Thyroid gland (tissue), 4 donors: ENCODE results near the gene CDH6. TPM values are rescaled to one million over a fixed set of nuclear protein-coding genes. Genes with fewer than 3 reads are reported as not detected.
A peak's percentile ranks its signal among the peaks of the same experiment; 100 is the strongest.

ENCODE experiments used
- DNase-seq, 2 donors: peaks; one replicate each; pipeline ENCODE4 v3.0.0-alpha.2; 2019
- H3K27ac ChIP-seq, 3 donors: fragments of 200-600 bp; sonication (generic); 1 replicate in 2 of 3; 2 replicates in 1 of 3; pipeline ENCODE4 v1.5.1; 2016 to 2019; ENCODE audit warnings: mild to moderate bottlenecking in 1 of 3, moderate library complexity in 1 of 3
- H3K27me3 ChIP-seq: fragments of 200-600 bp; sonication (generic); one replicate; pipeline ENCODE4 v1.5.1; 2019
- H3K36me3 ChIP-seq, 2 donors: fragments of 200-600 bp; sonication (generic); one replicate each; pipeline ENCODE4 v1.5.1; 2016 to 2019
- H3K4me1 ChIP-seq, 2 donors: fragments of 200-600 bp; sonication (generic); one replicate each; pipeline ENCODE4 v1.5.1; 2017 to 2019
- H3K4me3 ChIP-seq, 3 donors: fragments of 200-600 bp; sonication (generic); replicated peaks in 1 of 3; 1 replicate in 2 of 3; 2 replicates in 1 of 3; pipeline ENCODE4 v1.5.1; 2016; ENCODE audit warnings: mild to moderate bottlenecking in 1 of 3
- H3K9me3 ChIP-seq: fragments of 200-600 bp; sonication (generic); one replicate; pipeline ENCODE4 v1.5.1; 2017
- CTCF ChIP-seq, 6 experiments: fragments of 200-600 bp in 3 of 6; fragments of 450-650 bp in 3 of 6; sonication (generic) in 3 of 6; IDR thresholded peaks; one replicate each; pipeline ENCODE4 v1.5.1; 2016 to 2019; ENCODE audit warnings: antibody characterized with exemption in 6 of 6, mild to moderate bottlenecking in 2 of 6, inconsistent platforms in 1 of 6, moderate library complexity in 1 of 6
- POLR2A ChIP-seq, 2 donors: fragments of 450-650 bp; IDR thresholded peaks; one replicate each; pipeline ENCODE4 v1.6.1; 2017; ENCODE audit warnings: antibody characterized with exemption in 2 of 2, mild to moderate bottlenecking in 2 of 2, moderate library complexity in 1 of 2
- WGBS, 2 donors: methylation state at CpG; one replicate each; pipeline ENCODE4 v1.1.5; 2017; 5-methylcytosine and 5-hydroxymethylcytosine counted together
- intact Hi-C: fragments of 100-400 bp; cut with DNase I; formaldehyde crosslinking; loops from one replicate; pipeline ENCODE4 v1.15.1; 2023
- total RNA-seq, 4 donors: library from RNA; depleted of rRNA; stranded (reverse); fragments of >200 nt; gene quantifications; one replicate each; pipeline ENCODE4 v1.2.3, GENCODE V29; 2016

The CDH6 gene
- total RNA-seq, 4 donors from 2014 or later: 1.0 to 3.0 (median 2.2) TPM

DNA sequence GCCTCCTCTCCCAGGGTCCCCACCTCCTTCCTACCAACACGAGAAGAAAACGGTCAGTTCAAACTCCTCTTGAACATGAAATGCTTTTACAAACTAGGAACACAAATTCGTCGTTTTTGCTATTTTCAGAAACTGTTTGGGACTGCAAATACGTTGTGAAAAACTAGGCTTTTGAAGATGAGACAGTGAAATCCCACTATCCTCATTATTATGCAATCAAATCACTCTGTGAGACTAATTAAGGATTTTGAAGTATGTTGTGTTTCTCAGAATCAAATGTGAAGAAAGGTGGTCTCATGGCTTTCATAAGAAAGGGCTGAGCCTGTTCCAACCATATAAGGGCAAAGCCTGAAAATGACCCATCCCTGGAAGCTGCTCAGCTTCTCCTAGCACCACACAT, 33.2 kb downstream of the CDH6 start:
- no peaks in the 10 kb centered on the region for H3K4me1 ChIP-seq
- intact Hi-C loops: no loop called here
- 69 to 71% methylated on average over 5 of the region's 5 CpGs for WGBS, 2 donors
- no peak for DNase-seq
- H3K9me3 ChIP-seq: no peaks in the 10 kb centered on the region
- H3K27me3 ChIP-seq: no peaks in the 10 kb centered on the region
- no peak overlapping the region for H3K27ac ChIP-seq
- no peak overlapping the region for H3K4me3 ChIP-seq
- TF ChIP-seq CTCF (IDR thresholded peaks at IDR 0.05): no peak
- TF ChIP-seq POLR2A (IDR thresholded peaks at IDR 0.05): no peak
- no peaks in the 10 kb centered on the region for H3K36me3 ChIP-seq

DNA sequence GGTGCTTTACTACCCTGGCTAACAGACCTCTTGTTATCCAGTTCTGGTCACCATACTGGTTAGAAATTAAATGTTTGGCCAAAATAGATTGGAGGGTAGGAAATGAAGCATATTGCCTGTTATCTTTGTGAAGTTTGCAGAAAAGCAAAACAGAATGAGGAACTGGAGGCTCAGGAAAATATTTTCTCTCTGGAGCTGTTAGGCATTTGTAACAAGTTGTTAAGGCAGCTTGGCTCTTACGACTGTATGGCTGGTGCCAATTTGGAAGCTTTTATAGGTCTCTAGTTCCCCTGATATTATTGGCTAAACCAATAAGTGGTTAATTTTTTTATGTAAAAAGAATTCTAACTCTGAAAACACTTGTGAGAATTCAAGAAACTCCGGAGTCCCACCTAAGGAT, 35.8 kb downstream of the CDH6 start:
- WGBS, 2 donors: 61 to 64% methylated on average over 2 of the region's 2 CpGs
- Histone ChIP-seq H3K36me3 (no peaks in the 10 kb centered on the region), H3K27me3 (no peaks in the 10 kb centered on the region), H3K4me3 (no peak overlapping the region), H3K4me1 (no peaks in the 10 kb centered on the region), H3K9me3 (no peaks in the 10 kb centered on the region), H3K27ac (no peak overlapping the region)
- no peak for DNase-seq
- intact Hi-C loops: no loop called here
- no peak for TF ChIP-seq CTCF (IDR thresholded peaks at IDR 0.05)
- TF ChIP-seq POLR2A (IDR thresholded peaks at IDR 0.05): no peak

DNA sequence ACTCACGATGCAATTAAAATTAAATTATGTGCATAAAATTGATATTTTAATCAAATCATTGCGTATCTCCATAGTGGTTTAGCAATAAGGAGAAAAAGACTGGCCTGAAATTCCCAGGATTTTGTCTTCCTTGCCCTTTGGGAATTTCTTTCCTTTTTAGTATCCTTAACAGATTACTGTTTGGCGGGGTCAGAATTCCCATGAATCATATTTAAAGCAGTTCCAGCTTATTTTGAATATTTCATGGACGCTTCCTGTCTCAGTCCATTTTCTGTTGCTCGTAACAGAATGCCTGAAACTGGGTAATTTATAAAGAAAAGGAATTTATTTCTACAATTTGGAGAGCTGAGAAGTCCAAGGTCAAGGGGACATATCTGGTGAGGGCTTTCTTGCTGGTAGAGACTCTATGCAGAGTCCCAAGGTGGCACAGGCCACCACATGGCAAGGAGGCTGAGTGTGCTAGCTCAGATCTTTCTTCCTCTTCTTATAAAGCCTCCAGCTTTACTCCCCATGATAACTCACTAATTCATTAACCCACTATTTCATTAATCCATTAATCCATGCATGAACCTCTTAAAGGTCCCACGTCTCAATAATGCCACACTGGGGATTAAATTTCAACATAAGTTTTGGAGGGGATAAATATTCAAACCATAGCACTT, 37.8 kb downstream of the CDH6 start:
- no peak for TF ChIP-seq POLR2A (IDR thresholded peaks at IDR 0.05)
- H3K27ac ChIP-seq: no peak overlapping the region
- WGBS, 2 donors: 74 to 81% methylated on average over 6 of the region's 6 CpGs

GRCh38 chr5:31232273-31232888, 38.9 kb downstream of the CDH6 start:
- DNase-seq: peak; percentile 6 to 17
- Histone ChIP-seq H3K36me3 (no peaks in the 10 kb centered on the region), H3K4me3 (no peak overlapping the region), H3K9me3 (no peaks in the 10 kb centered on the region), H3K4me1 (no peaks in the 10 kb centered on the region), H3K27me3 (no peaks in the 10 kb centered on the region), H3K27ac (no peak overlapping the region)
- TF ChIP-seq POLR2A (IDR thresholded peaks at IDR 0.05) (no peak), CTCF (IDR thresholded peaks at IDR 0.05) (peak; percentile 10 to 73 (median 56))
- intact Hi-C loops: no loop called here
- 1 to 4% methylated on average over 4 of the region's 4 CpGs for WGBS, 2 donors

More for the DNA sequence above, 37.8 kb downstream of the CDH6 start:
- H3K27me3 ChIP-seq: no peaks in the 10 kb centered on the region
- DNase-seq: no peak
- H3K36me3 ChIP-seq: no peaks in the 10 kb centered on the region
- H3K9me3 ChIP-seq: no peaks in the 10 kb centered on the region
- no peak overlapping the region for H3K4me3 ChIP-seq
- no peaks in the 10 kb centered on the region for H3K4me1 ChIP-seq
- intact Hi-C loops: no loop called here

GRCh38 chr5:31235381-31235780, 41.9 kb downstream of the CDH6 start:
- Histone ChIP-seq H3K27me3 (no peaks in the 10 kb centered on the region), H3K4me3 (no peak overlapping the region), H3K36me3 (no peaks in the 10 kb centered on the region), H3K4me1 (no peaks in the 10 kb centered on the region), H3K9me3 (no peaks in the 10 kb centered on the region), H3K27ac (no peak overlapping the region)
- no peak for TF ChIP-seq POLR2A (IDR thresholded peaks at IDR 0.05)
- no peak for TF ChIP-seq CTCF (IDR thresholded peaks at IDR 0.05)
- DNase-seq: no peak
- intact Hi-C loops: no loop called here
- WGBS, 2 donors: 46 to 52% methylated on average over 3 of the region's 3 CpGs
